GM19043 (cell line): ENCODE measurements around the gene RARG.

Source experiments
- ATAC-seq: cut with Tn5 transposase; IDR thresholded peaks from one replicate; pipeline ENCODE4 v1.9.1; 2021; ENCODE audit warnings: low read depth; ENCODE audit not compliant: unreplicated experiment

Gene RARG

GRCh38 chr12:53251477-53252348, 19.7 kb upstream of the RARG start:
- ATAC-seq: peak; percentile 70

- ATAC-seq: no peak
These were observed 13.3 kb upstream of the RARG start for GRCh38 chr12:53245286-53245685.

GRCh38 chr12:53244337-53244736, 12.3 kb upstream of the RARG start:
- no peak for ATAC-seq

- no peak for ATAC-seq
These were observed 9.8 kb upstream of the RARG start for GRCh38 chr12:53241623-53242412.

GRCh38 chr12:53239643-53240258, 7.7 kb upstream of the RARG start:
- ATAC-seq: no peak

GRCh38 chr12:53236443-53237111, 4.6 kb upstream of the RARG start:
- no peak for ATAC-seq

- ATAC-seq: no peak
These were observed 3.9 kb upstream of the RARG start for GRCh38 chr12:53235742-53236442.

GRCh38 chr12:53235164-53235563, 3.2 kb upstream of the RARG start:
- no peak for ATAC-seq

GRCh38 chr12:53234271-53234914, 2.4 kb upstream of the RARG start:
- ATAC-seq: no peak

- ATAC-seq: no peak
These were observed 1.7 kb upstream of the RARG start for GRCh38 chr12:53233671-53234121.

GRCh38 chr12:53232646-53233461, 845 bp upstream of the RARG start:
- no peak for ATAC-seq

- no peak for ATAC-seq
These were observed 413 bp downstream of the RARG start for GRCh38 chr12:53231671-53231920.

- no peak for ATAC-seq
These were observed 1.7 kb downstream of the RARG start for GRCh38 chr12:53230108-53230845.

- no peak for ATAC-seq
These were observed 2.6 kb downstream of the RARG start for GRCh38 chr12:53229454-53229853.

- no peak for ATAC-seq
These were observed 4.2 kb downstream of the RARG start for GRCh38 chr12:53227836-53228235.

- no peak for ATAC-seq
These were observed 4.7 kb downstream of the RARG start for GRCh38 chr12:53227341-53227740.

- no peak for ATAC-seq
These were observed 5.2 kb downstream of the RARG start for GRCh38 chr12:53226815-53227214.

- ATAC-seq: no peak
These were observed 6.2 kb downstream of the RARG start for GRCh38 chr12:53225635-53226424.
